Fibroblast of lung (primary cell): ENCODE data around the gene JRKL.

Experiments used
- EZH2 ChIP-seq: IDR thresholded peaks from 2 replicates; pipeline ENCODE4 v1.5.1; 2012; ENCODE audit warnings: low read length, control low read depth, mild to moderate bottlenecking; ENCODE audit errors: missing control alignments
- TF ChIP-seq, protein P1 (sequence below), 2 donors: IDR thresholded peaks in 1 of 2; conservative IDR thresholded peaks in 1 of 2; 1 replicate in 1 of 2; 2 replicates in 1 of 2; pipeline ENCODE4 v1.5.1; 2011 to 2012; ENCODE audit warnings: low read length in 2 of 2, control low read depth in 1 of 2, inconsistent platforms in 1 of 2, low read depth in 1 of 2, mild to moderate bottlenecking in 1 of 2

DNA sequence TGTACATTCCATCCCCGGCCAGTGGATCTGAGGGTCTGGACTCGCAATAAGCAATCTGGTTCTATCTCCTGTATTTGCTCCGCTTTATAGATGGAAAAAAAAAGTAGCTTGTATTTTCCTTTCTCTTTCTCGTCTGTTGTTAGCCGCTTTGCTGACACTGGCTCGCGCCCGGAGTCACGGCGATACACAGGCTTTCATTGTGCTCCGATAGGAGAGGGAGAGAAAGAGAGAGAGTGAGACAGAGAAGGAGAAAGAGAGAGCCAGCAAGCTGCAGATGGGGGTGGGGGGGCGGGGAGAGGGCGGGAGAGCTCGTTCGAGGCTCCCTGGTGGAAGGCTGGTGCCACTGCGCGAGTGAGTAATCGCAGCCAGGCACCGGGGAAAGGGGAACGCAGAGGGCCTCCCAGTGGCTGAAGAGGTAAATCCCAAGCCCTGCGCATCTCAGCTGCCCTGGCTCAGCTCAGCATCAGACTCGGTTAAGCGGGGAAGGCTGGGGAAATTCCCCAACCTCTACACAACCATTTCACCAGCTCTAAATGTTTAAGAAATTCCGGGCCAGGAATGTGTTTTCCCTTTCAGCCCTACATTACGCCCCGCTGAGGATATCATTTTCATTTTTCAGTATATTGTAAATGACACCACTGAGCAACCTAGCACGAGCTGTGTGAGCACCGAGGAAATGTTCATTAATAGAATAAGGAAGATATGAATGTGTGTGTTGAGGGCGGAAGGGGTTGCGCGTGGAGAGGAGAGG is 46.7 kb upstream of the JRKL start, which contains the start of gene MAML2:
- no peak for TF ChIP-seq EZH2
- TF ChIP-seq, protein P1, sequence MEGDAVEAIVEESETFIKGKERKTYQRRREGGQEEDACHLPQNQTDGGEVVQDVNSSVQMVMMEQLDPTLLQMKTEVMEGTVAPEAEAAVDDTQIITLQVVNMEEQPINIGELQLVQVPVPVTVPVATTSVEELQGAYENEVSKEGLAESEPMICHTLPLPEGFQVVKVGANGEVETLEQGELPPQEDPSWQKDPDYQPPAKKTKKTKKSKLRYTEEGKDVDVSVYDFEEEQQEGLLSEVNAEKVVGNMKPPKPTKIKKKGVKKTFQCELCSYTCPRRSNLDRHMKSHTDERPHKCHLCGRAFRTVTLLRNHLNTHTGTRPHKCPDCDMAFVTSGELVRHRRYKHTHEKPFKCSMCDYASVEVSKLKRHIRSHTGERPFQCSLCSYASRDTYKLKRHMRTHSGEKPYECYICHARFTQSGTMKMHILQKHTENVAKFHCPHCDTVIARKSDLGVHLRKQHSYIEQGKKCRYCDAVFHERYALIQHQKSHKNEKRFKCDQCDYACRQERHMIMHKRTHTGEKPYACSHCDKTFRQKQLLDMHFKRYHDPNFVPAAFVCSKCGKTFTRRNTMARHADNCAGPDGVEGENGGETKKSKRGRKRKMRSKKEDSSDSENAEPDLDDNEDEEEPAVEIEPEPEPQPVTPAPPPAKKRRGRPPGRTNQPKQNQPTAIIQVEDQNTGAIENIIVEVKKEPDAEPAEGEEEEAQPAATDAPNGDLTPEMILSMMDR (conservative IDR thresholded peaks at IDR 0.05 in 1 of 2, IDR thresholded peaks at IDR 0.05 in 1 of 2; ENCODE audit: low read depth in 1 of 2, low read length in 2 of 2) = peak; percentile 88 to 94
